Stimulated activated CD8-positive, alpha-beta memory T cell treated with anti-CD3 and anti-CD28 coated beads, Interleukin-4, amount 100 ng/mL, for 48 hours (primary cell): ENCODE measurements around the gene RAB6A.
A peak's percentile ranks its signal among the peaks of the same experiment; 100 is the strongest.
"Not testable (repeated sequence)": the region's sequence is repeated elsewhere in the genome, so short reads cannot be mapped to it uniquely, and the experiment has no call there.

Experiments used
- DNase-seq: peaks from one replicate; pipeline ENCODE4 v3.0.0-alpha.2; 2020

Gene RAB6A

GRCh38 chr11:73716153-73717056 lies 44.5 kb downstream of the RAB6A start:
- DNase-seq, result no peak

DNA sequence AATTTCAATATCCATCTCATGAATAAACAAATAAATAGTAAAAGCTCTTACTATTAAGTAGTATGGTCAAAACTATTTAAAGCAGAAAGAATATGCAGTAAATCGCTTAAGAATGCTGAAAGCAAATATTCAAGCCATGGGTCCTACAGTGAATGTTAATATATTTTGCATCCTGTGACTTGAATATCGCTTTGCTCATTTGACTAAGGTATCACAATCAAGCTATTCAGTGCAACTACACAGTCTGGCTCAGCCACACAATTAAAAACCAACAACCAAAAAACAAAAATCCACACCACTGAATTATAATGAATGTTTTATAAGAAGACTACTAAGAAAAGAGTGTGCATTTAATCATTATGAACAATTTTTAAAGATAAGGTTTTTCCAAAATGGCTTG lies 45.3 kb downstream of the RAB6A start:
- DNase-seq, result no peak

- DNase-seq, result no peak
Observed at GRCh38 chr11:73710964-73711363, 49.9 kb downstream of the RAB6A start.

DNA sequence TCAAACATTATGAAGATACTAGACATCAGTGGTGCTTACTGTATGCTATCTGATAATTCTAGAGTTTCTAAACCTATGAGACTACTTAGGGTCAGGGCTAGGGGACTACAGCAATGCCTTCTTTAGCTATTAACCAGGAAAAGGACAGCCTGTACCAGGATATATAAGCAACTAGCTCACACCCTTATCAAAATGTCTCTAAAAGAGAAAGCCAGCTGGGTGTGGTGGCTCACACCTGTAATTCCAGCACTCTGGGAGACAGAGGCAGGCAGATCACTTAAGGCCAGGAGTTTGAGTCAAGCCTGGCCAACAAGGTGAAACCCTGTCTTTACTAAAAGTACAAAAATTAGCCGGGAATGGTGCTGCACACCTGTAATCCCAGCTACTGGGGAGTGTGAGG lies 55.8 kb downstream of the RAB6A start:
- no peak for DNase-seq

GRCh38 chr11:73693899-73694525 lies 66.9 kb downstream of the RAB6A start:
- no peak for DNase-seq

DNA sequence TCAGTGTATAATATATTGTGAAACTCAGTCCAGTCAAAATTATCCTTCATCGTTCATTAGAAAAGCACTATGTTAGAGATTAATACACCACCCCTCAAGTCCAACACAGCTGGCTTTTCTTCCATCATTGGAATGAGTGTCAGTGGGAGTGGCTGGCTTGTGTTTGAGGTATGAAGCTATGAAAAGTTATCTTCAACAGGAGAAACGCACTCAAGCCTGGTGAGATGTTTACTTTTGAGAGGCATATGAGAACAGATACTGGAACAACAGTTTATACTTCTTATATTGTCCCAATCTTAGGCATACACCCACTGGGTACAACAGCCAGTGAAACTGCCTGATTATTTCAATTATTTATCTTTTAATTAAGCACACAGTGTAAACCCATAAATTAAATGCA lies 80.2 kb downstream of the RAB6A start:
- DNase-seq, result no peak

DNA sequence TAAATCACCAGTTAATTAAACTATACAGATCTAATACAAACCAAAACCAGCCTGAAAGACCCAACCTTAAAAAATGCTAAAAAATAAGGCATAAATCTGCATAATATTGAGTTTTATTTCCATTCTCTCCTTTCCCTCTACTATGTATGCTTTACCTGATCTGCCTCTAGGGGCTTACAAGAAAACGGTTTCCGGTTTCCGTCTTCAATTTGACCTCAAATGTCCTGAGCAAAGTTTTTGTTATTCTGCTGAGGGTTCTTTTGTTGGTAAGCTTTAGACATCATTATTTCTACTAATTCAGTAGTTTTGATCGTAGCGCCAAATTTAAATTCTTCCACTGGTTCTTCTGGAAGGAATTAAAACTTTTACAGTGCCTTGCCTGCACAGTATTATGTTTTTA lies 84.3 kb downstream of the RAB6A start:
- DNase-seq, result not testable (repeated sequence)

- DNase-seq, result no peak
Observed at GRCh38 chr11:73671701-73672100, 89.2 kb downstream of the RAB6A start.

GRCh38 chr11:73670808-73671207 lies 90.1 kb downstream of the RAB6A start:
- no peak for DNase-seq

GRCh38 chr11:73667891-73668290 lies 93.0 kb downstream of the RAB6A start:
- no peak for DNase-seq

DNA sequence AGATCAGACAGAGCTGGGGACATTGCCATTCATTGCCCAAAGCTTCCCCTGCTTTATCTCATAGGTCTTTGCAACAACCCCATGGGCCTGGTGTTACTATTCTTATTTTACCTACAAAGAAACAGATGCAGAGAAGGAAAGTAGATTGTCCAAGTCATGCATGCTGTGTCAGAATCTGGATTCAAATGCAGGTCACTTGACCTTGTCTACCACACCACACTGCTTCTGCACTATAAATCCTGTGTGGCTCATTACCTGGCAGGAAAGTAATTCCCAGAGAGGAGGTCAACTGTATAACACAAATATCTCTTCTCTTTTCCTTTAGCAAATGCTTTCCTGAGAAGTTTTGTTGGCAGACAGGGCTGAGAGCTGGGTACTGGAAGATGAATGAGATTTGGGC lies 96.0 kb downstream of the RAB6A start:
- DNase-seq, result no peak

- DNase-seq, result no peak
Observed at GRCh38 chr11:73663604-73664495, 97.0 kb downstream of the RAB6A start.

DNA sequence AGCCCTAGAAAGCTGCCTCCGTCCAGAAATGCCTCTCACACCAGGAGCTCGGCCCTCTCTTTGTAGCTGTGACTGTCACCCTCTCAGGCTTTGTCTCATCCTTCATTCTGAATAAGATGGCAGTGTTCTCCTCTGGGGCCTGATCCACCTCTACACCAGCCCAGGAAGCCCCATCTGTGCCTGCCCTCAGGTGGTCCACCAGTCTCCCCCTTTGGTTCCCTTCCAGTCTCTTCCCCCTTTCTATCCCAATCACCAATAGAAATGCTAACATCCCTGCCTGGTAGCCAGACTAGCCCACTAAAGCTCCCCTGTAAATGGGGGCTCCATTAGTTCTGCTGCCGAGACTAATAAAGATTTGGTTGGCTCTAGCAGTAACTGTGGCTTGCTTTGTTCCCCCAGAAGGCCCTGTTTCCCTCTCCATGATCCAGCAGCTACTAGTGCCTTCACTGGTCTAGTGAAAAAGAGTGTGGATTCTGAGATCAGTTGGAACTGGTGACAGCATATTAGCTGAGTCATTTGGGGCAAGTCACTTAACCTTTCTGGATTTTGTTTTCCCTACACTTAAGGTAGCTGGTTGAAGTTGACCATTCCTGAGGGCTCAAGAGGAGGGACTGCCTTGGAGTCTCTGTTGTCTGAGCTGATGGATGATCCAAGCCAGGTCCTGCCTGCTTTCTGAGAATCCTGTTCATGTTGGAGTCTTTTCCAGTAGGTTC lies 98.3 kb downstream of the RAB6A start:
- no peak for DNase-seq

GRCh38 chr11:73661035-73661628 lies 99.7 kb downstream of the RAB6A start:
- peak; percentile 96 for DNase-seq

GRCh38 chr11:73660497-73661034 lies 100.3 kb downstream of the RAB6A start:
- no peak for DNase-seq

- no peak for DNase-seq
Observed at GRCh38 chr11:73659961-73660360, 100.9 kb downstream of the RAB6A start.

- no peak for DNase-seq
Observed at GRCh38 chr11:73656985-73657384, 103.9 kb downstream of the RAB6A start.

GRCh38 chr11:73655686-73656085 lies 105.2 kb downstream of the RAB6A start:
- DNase-seq, result no peak

DNA sequence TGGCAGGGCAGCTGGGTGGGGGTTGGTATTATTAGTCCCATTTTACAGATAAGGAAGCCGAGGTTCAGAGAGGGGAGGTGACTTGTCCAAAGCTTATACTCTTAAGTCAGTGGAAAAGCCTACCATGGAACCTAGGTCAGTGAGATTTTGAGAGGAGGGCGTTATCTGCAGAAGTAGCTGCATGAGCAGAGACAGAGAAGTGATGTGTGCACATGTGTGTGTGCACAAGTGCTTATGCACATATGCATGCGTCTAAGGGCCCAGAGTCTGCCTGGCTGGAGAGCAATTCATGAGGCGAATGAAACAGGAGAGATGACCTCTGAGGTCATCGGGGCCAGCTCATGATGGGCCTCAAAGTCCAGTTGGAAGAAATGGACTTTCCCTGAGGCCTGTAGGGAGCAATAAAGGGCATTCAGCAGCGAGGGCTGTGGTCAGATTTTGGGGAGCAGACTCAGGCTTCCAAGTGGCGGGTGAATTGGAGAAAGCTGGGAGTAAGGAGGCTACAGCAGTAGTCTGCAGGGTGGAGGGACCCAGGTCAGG lies 106.3 kb downstream of the RAB6A start:
- DNase-seq, result no peak

GRCh38 chr11:73653996-73654395 lies 106.9 kb downstream of the RAB6A start:
- DNase-seq, result no peak

- no peak for DNase-seq
Observed at GRCh38 chr11:73652856-73653559, 107.9 kb downstream of the RAB6A start.
